ENCODE measurements around the gene LRP1.

Gene LRP1

GRCh38 chr12:57111031-57111734, 17.1 kb upstream of the LRP1 start, which contains the start of gene STAT6:
TSS of gene STAT6 (minus strand) at chr12:57111362. CDS start at chr12:57108278, 3,084 bp downstream.
- ATAC-seq = no peak

GRCh38 chr12:57112492-57113294, 15.6 kb upstream of the LRP1 start:
- ATAC-seq = peak; percentile 95
- TF ChIP-seq ESRRG (CRISPR knock-in tag; IDR thresholded peaks at IDR 0.05) (no peak), BACH2 (CRISPR knock-in tag; IDR thresholded peaks at IDR 0.05; ENCODE audit: borderline replicate concordance) (no peak), PPARA (CRISPR knock-in tag; IDR thresholded peaks at IDR 0.05; ENCODE audit: borderline replicate concordance) (no peak), SNAI2 (CRISPR knock-in tag; IDR thresholded peaks at IDR 0.05) (no peak), ZFP3 (CRISPR knock-in tag; IDR thresholded peaks at IDR 0.05) (no peak), RARB (CRISPR knock-in tag; IDR thresholded peaks at IDR 0.05) (no peak), ZNF8 (CRISPR knock-in tag; IDR thresholded peaks at IDR 0.05) (no peak), ISL1 (CRISPR knock-in tag; IDR thresholded peaks at IDR 0.05) (no peak)
- TF ChIP-seq, protein P1, sequence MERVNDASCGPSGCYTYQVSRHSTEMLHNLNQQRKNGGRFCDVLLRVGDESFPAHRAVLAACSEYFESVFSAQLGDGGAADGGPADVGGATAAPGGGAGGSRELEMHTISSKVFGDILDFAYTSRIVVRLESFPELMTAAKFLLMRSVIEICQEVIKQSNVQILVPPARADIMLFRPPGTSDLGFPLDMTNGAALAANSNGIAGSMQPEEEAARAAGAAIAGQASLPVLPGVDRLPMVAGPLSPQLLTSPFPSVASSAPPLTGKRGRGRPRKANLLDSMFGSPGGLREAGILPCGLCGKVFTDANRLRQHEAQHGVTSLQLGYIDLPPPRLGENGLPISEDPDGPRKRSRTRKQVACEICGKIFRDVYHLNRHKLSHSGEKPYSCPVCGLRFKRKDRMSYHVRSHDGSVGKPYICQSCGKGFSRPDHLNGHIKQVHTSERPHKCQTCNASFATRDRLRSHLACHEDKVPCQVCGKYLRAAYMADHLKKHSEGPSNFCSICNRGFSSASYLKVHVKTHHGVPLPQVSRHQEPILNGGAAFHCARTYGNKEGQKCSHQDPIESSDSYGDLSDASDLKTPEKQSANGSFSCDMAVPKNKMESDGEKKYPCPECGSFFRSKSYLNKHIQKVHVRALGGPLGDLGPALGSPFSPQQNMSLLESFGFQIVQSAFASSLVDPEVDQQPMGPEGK (CRISPR knock-in tag; IDR thresholded peaks at IDR 0.05; ENCODE audit: borderline replicate concordance) = no peak
- TF ChIP-seq, protein P2, sequence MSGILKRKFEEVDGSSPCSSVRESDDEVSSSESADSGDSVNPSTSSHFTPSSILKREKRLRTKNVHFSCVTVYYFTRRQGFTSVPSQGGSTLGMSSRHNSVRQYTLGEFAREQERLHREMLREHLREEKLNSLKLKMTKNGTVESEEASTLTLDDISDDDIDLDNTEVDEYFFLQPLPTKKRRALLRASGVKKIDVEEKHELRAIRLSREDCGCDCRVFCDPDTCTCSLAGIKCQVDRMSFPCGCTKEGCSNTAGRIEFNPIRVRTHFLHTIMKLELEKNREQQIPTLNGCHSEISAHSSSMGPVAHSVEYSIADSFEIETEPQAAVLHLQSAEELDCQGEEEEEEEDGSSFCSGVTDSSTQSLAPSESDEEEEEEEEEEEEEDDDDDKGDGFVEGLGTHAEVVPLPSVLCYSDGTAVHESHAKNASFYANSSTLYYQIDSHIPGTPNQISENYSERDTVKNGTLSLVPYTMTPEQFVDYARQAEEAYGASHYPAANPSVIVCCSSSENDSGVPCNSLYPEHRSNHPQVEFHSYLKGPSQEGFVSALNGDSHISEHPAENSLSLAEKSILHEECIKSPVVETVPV (CRISPR knock-in tag; IDR thresholded peaks at IDR 0.05) = no peak

More at GRCh38 chr12:57111031-57111734, 17.1 kb upstream of the LRP1 start, which contains the start of gene STAT6:
- TF ChIP-seq, protein P1 (CRISPR knock-in tag; IDR thresholded peaks at IDR 0.05; ENCODE audit: borderline replicate concordance) = no peak
- TF ChIP-seq BACH2 (CRISPR knock-in tag; IDR thresholded peaks at IDR 0.05; ENCODE audit: borderline replicate concordance) (no peak), ZNF565 (CRISPR knock-in tag; conservative IDR thresholded peaks at IDR 0.05; ENCODE audit: low read depth) (no peak), GLIS3 (CRISPR knock-in tag; IDR thresholded peaks at IDR 0.05) (no peak), ZFP3 (CRISPR knock-in tag; IDR thresholded peaks at IDR 0.05) (no peak), OSR1 (CRISPR knock-in tag; IDR thresholded peaks at IDR 0.05) (no peak), TSHZ2 (CRISPR knock-in tag; IDR thresholded peaks at IDR 0.05) (no peak), ISL1 (CRISPR knock-in tag; IDR thresholded peaks at IDR 0.05) (no peak), CSDC2 (CRISPR knock-in tag; IDR thresholded peaks at IDR 0.05) (no peak), ZFP30 (CRISPR knock-in tag; IDR thresholded peaks at IDR 0.05) (no peak), CREB5 (CRISPR knock-in tag; IDR thresholded peaks at IDR 0.05; ENCODE audit: low read depth) (no peak), ZNF8 (CRISPR knock-in tag; IDR thresholded peaks at IDR 0.05) (no peak), ZC3H10 (CRISPR knock-in tag; IDR thresholded peaks at IDR 0.05) (no peak), ESRRG (CRISPR knock-in tag; IDR thresholded peaks at IDR 0.05) (no peak)
- TF ChIP-seq, protein P3, sequence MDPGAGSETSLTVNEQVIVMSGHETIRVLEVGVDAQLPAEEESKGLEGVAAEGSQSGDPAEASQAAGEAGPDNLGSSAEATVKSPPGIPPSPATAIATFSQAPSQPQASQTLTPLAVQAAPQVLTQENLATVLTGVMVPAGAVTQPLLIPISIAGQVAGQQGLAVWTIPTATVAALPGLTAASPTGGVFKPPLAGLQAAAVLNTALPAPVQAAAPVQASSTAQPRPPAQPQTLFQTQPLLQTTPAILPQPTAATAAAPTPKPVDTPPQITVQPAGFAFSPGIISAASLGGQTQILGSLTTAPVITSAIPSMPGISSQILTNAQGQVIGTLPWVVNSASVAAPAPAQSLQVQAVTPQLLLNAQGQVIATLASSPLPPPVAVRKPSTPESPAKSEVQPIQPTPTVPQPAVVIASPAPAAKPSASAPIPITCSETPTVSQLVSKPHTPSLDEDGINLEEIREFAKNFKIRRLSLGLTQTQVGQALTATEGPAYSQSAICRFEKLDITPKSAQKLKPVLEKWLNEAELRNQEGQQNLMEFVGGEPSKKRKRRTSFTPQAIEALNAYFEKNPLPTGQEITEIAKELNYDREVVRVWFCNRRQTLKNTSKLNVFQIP (CRISPR knock-in tag; IDR thresholded peaks at IDR 0.05; ENCODE audit: borderline replicate concordance, low read depth) = no peak
- TF ChIP-seq, protein P2 (CRISPR knock-in tag; IDR thresholded peaks at IDR 0.05) = no peak
